SU-DHL-6 (cell line): ENCODE measurements around the gene ELK4.

Experiments
- EZH2phosphoT487 ChIP-seq: fragments of 200-600 bp; sonication (generic), shearing (Covaris generic); conservative IDR thresholded peaks from 2 replicates; pipeline ENCODE4 v1.6.1; 2018; ENCODE audit warnings: mild to moderate bottlenecking, antibody characterized with exemption, low read length, moderate library complexity, mixed read lengths
- TF ChIP-seq, protein P1 (sequence below): fragments of 200-600 bp; sonication (generic); IDR thresholded peaks from one replicate; pipeline ENCODE4 v1.5.1; 2017; ENCODE audit warnings: antibody characterized with exemption, mild to moderate bottlenecking, low read length, moderate library complexity; ENCODE audit not compliant: insufficient read depth, poor library complexity, severe bottlenecking

DNA sequence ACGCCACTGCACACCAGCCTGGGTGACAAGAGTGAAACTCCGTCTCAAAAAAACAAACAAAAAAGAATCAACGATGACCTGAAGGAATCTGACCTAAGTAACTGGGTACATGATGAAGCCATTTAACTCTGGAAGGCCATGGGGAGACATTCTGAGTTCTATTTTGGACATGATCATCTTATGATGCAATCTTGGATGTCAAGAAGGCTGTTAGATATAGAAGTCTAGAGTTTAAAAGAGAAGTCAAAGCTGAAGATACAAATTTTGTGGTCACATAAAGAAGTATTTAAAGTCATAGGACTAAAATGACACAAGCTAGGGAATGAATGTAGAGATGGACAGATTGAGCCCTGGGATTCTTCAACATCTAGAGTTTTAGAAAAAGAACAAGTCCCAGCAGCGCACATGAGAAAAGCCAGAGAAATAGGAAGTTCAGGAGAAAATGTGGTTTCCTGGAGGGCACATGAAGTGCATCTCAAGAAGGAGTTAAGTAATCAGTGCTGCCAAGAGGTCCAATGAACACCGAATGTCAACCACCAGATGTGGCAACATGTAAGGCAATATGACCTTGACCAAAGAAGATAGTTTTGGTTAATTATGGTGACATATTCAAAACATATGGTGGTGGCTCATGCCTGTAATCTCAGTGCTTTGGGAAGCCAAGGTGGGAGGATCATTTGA, 26.8 kb downstream of the ELK4 start:
- TF ChIP-seq, protein P1, sequence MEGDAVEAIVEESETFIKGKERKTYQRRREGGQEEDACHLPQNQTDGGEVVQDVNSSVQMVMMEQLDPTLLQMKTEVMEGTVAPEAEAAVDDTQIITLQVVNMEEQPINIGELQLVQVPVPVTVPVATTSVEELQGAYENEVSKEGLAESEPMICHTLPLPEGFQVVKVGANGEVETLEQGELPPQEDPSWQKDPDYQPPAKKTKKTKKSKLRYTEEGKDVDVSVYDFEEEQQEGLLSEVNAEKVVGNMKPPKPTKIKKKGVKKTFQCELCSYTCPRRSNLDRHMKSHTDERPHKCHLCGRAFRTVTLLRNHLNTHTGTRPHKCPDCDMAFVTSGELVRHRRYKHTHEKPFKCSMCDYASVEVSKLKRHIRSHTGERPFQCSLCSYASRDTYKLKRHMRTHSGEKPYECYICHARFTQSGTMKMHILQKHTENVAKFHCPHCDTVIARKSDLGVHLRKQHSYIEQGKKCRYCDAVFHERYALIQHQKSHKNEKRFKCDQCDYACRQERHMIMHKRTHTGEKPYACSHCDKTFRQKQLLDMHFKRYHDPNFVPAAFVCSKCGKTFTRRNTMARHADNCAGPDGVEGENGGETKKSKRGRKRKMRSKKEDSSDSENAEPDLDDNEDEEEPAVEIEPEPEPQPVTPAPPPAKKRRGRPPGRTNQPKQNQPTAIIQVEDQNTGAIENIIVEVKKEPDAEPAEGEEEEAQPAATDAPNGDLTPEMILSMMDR: no peak
- no peak for TF ChIP-seq EZH2phosphoT487
